OCI-LY3 (cell line): ENCODE measurements around the gene EXOSC10.

Source experiments
- CTCF ChIP-seq: fragments of 200-600, 300-600 bp; sonication (generic); IDR thresholded peaks from 2 replicates; pipeline ENCODE4 v1.5.1; 2014; ENCODE audit warnings: antibody characterized with exemption, low read length, low read depth
- EZH2phosphoT487 ChIP-seq: fragments of 200-600 bp; shearing (Covaris generic); IDR thresholded peaks from 2 replicates; pipeline ENCODE4 v1.6.1; 2018; ENCODE audit warnings: antibody characterized with exemption, mixed run types, low read depth

GRCh38 chr1:11031624-11032262, 67.9 kb downstream of the EXOSC10 start:
- TF ChIP-seq CTCF (no peak), EZH2phosphoT487 (no peak)
